ENCODE results near the gene GNG3.

Gene GNG3

DNA sequence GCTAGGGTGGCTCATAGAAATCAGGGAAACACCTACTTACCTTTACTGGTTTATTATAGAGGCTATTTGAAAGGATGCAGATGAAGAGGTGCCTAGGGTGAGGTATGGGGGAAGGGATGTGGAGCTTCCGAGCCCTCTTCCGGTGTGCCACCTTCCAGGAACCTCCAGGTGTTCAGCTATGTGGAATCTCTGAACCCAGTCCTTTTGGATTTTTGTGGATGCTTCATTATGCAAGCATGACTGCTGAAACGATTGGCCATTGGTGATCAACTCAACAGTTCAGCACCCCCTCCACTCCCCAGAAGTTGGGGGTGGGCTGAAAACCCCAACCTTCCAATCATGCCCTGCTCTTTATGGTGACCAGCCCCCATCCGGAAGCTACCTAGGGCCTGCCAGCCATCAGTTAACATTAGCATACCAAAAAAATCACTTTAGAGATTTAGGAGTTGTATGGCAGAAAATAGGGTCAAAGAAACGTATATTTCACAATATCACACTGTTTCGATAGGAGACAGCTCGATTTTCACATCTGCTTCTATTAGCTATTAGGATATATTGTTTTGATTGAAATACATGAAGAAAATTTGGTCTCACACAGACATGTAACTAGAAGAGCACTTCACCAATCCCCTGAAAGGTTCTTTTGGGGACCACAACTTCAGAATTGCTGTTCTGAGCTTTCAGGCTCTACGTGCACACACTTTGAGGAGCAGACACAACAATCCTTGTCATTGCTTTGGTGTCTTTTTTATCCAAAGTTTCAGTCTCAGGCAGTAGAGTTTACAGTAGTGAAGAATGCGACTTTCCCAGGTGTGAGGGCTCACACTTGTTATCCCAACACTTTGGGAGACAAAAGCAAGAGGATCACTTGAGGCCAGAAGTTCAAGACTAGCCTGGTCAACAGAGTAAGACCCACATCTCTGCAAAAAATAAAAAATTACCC is 50.6 kb downstream of the GNG3 start:
- no peak for DNase-seq (ENCODE audit: low read depth in 2 of 2)
